Limb (tissue), 2 donors: Measurements from ENCODE around the gene PDE4C.

Experiments used
- DNase-seq, 2 donors: peaks; one replicate each; pipeline ENCODE4 v3.0.0-alpha.2; 2016; ENCODE audit errors: extremely low spot score in 2 of 2

Gene PDE4C

DNA sequence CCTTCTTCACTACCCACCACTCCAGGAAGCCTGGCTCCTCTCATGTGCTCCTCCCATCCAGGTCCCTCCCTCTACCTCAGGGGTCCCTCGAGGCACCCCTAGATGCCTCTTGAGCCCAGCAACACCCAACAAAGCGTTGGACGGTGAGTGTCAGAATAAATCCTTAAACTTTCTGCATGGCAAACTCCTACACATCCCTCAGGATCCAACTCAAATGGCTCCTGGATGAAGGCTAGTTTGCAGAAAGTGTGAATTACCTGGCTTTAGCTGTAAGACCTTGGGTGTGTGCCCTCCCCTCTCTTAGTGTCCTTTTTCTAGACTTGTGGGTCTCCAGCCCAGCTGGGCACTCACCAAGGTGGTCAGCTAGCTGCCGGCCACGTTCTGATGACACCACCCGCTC, 27.9 kb downstream of the PDE4C start:
- DNase-seq: no peak

DNA sequence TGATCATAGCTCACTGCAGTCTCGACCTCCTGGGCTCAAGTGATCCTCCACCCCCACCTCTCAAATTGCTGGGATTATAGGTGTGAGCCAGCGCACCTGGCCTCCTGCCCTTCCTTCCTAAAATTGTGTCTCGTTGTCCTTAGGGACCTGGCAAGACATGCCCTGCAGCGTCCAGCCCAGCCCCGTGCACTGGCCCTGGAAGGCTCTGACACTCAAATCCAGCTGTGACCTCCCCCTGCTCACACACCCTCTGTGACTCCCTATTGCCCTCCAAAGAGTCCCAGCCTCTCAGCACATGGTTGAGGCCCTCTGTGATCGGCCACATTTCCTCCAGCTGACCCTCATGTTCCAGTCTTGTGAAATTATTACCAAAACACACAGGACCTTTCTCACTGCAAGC, 28.3 kb downstream of the PDE4C start:
- no peak for DNase-seq

DNA sequence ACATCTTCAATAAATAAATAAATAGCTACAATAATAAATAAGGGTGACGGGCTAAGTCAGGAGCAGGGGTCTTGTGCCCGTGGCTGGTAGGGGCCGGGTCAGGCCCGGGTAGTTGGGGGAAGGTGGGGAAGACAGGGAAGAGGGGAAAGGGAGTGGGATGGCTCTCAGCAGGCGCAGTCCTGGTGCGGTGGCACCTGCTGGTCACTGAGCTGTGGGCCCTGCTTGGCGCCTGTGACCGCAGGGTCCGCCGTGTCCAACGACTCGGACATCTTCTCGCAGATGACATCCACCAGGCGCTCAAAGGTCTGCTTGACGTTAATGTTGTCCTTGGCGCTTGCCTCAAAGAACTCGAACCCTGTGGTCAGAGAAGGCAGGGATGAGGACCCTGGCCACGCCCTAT, 28.9 kb downstream of the PDE4C start:
- no peak for DNase-seq

DNA sequence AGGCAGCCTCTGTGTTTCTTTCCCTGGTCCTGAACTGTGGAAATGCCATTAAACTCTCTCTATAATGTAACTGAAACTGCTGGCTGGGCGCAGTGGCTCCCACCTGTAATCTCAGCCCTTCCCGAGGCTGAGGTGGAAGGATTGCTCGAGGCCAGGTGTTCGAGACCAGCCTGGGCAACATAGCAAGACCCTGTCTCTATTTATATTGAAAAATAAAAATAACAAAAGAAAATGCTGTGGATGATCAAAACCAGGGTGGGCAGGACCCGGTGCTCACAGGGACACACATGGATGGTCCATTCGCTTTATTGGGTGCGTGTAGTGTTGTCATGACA, 29.8 kb downstream of the PDE4C start:
- DNase-seq: no peak

DNA sequence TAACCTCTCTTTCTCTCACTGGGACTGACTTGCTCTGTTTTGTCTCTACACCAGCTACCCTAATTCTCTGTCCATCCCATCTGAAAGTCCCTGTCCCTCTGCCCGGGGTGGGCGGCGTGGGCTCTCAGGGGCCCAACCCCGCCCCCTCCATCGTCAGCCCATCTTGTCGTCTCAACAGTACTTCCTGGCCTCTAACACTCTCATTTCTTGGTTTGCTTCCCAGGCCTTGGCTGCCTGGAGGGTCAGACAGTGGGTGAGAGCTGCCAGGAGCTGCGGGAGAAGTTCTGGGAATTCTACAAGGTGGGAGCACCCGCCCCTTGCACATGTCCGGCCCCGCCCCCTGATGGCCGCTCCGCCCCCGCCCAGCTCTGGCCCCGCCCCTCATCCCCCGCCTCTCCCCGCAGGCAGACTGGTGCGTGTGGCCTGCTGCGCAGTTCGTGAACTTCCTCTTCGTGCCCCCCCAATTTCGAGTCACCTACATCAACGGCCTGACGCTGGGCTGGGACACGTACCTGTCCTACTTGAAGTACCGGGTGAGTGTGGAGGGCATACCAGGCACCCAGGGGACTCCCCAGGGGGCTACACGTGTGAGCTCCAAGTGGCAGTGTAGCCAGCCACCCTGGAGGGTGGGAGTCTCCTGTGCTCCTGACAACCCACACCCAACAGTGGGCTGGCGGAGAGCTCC, 31.5 kb downstream of the PDE4C start:
- DNase-seq: peak in 1 of 2 donors; percentile 64

DNA sequence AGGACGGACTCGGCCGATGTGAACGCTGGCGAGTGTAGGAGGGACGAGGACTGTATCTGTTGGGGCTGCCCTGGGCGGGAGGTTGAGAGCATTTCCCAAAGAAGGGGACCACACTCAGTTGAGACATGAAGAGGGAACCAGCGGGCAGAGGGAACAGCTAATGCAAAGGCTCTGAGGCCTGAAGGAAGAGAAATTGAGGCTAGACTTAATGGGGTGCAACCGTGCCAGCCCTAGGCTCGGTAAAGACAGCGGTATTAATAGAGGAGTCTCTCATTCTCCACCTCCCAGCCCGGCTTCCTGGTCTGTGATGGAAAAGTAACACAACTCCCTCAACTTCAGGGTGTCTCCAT, 32.1 kb downstream of the PDE4C start:
- no peak for DNase-seq

DNA sequence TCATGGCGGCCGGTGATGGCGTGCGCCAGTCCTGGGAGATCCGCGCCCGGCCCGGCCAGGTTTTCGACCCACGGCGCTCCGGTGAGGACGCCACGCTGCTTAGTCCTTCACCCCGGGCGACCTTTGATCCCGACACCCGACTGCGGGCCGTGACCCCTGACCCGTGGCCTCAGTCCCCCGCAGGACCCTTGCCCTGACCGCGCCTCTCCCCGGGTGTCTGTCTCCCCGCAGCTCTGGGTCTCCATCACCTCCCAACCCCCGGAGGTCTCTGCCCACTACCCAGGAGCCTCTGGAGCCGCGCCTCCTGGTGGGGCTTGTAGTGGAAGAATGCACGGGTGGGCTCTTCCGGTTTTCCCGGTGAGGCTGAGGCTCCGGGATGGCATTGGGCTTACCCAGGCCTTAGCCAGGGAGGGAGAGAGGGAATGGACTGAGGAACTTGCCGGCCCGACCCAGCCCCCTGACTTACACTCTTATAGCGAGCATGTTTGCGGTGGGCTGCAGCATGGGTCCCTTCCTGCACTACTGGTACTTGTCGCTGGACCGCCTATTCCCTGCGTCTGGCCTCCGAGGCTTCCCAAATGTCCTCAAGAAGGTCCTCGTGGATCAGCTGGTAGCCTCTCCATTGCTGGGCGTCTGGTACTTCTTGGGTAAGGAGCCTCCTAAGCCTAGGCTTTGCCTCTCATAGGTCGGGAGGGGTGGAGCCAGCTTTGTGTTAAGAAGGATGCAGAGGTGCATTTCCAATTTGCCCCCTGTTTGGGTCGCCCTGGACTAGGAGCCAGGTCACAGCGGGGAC, 32.7 kb downstream of the PDE4C start:
- no peak for DNase-seq

DNA sequence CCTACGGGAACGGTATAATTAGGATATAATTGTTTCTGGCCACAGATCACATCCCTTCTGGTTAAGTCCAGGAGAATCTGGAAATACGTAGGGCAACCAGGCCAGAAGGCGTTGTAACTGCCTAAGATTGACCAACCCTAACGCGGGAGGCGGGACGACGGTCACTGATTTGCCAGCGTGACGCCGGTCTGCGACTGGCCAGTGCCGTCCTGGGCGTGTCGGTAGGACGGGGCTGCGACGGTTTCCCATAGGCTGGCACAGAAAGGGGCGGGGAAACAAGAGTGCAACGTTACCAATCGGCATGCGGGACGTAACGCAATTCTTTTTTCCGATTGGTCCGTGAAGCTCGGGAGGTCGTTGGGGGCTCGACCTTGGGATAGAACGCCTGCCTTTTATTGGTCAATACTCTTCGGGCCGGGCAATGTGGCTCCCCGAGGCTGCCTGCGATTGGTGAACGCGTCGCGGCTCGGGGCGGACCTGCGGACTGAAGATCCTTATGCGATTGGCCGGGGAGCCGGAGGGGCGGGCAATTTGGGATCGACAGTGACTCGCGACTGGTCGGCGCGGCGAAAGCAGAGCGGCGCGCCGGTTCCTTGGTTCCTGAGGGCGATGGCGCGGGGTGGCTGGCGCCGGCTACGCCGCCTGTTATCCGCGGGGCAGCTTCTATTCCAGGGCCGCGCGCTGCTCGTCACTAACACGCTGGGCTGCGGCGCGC, 33.4 kb downstream of the PDE4C start, which contains the start of gene MPV17L2:
MPV17L2 (plus strand) TSS at position 546 of the 715 bp plus-strand sequence; CDS start at position 610, 64 bp downstream.
- peak; percentile 97 to 100 for DNase-seq

DNA sequence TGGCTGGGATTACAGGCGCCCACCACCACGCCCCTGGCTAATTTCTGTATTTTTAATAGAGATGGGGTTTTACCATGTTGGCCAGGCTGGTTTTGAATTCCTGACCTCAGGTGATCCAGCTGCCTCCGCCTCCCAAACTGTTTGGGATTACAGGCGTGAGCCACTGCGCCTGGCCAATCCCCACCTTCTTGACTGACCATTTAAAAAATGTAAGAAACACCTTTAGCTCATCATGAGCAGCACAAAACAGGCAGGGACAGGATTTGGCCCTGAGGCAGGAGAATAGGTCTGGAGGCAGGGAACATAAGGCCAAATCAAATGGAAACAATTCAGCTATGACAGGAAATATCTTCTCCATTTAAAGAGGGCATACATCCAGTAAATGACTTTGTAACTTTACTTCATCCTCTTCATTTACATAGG, 34.6 kb downstream of the PDE4C start:
- no peak for DNase-seq

DNA sequence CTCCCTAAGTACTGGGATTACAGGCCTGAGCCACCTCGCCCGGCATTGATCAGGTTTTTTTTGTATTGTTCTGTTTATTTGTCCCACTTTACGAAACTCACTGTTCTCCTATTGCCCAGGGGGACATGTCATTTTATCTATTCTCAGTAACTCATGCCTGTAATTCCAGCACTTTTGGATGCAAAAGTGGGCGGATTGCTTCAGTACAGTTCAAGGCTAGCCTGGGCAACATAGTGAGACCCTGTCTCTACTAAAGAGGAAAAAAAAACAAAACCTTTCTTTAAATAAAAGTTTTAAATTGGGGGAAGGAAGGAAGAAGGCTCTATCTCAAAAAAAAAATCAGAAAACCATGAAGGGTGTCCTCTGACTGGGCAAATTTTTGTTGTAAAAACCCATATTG, 36.0 kb downstream of the PDE4C start:
- no peak for DNase-seq

DNA sequence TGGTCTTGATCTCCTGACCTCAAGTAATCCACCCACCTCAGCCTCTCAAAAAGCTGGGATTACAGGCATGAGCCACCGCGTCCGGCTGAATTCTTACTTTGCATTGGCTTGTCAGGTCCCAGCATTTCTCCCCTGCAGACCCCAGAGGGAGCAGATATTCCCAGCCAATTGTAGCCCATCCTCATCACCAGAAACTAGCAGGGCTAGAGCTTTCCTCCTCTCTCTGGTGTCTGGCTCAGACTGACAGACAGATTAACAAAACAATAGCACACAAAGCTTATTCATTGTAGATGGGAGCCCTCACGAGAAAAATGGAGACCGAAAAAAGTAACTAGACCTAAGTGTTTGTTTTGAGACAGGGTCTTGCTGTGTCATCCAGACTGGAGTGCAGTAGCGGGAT, 40.7 kb downstream of the PDE4C start:
- no peak for DNase-seq

DNA sequence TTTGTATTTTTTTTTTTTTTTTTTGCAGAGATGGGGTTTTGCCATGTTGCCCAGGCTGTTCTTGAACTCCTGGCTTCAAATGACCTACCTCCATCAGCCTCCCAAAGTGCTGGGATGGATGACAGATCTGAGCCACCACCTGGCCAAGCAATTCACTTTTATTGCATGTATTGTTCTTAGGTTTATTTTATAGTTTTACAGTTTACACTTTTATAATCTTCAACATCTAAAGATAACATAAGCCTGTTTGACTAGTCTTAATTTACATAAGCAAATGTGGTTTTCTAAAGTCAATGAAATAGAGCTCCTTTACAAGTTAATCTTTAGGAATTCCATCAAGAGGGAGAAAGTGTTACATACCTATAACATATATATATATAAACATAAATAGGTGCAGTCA, 42.7 kb downstream of the PDE4C start:
- DNase-seq: no peak

DNA sequence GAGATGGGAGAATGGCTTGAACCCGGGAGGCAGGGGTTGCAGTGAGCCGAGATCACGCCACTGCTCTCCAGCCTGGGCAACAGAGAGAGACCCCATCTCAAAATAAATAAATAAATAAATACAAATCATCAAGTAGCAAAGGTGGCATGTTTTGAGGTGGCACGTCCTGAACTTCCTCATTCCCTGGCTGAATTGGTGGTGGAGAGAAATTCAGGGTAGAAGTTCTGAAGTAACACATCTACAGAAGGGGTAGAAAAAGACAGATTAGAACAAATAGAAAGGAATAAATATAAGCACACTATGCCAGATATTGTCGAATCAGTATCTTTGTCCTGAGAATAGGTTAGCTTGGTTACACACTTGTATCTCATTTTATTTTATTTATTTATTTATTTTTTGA, 46.3 kb downstream of the PDE4C start:
- no peak for DNase-seq

DNA sequence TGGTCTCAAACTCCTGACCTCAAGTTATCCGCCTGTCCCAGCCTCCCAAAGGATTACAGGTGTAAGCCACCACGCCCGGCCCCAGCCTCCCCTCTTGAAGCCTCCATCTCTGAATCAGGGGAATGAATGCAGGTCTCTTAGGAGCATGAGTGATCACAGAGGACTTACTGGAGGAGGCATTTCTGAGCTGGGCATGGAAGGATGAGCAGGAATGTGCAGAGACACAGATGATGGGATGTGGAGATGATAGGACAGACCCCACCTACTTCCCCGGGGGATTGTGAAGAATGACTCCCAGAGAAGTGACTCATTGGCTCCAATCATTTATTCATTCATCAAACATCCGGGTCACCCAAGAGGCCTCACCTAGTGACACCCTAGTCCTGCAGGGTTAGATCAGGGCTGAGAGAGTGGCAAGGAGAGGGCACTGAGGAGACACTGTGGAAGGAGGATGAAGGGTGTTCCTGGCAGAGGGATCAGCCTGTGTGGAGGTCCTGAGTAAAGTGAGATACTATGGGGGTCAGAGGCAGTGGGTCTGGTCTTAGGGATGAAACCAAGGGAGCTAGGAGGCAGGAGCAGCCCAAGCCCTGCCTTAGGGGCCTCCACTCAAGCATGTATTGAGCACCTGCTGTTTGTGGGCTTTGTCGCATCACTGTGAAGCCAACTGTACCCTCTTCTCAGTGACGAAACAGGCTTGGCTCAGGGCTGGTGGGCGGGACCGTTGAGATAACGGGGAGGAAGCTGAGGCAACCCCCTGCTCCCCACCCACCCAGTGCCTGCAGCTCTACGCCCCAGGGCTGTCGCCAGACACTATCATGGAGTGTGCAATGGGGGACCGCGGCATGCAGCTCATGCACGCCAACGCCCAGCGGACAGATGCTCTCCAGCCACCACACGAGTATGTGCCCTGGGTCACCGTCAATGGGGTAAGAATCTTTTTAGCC, 49.6 kb downstream of the PDE4C start:
- DNase-seq: no peak

DNA sequence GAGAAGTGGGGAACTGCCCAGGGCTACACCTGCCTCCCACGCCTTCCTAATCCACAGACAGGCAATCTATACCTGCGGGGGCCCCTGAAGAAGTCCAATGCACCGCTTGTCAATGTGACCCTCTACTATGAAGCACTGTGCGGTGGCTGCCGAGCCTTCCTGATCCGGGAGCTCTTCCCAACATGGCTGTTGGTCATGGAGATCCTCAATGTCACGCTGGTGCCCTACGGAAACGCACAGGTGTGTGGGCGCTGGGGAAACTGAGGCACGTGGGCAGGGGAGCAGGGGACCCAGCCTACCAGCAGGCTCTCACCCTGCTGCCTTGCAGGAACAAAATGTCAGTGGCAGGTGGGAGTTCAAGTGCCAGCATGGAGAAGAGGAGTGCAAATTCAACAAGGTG, 51.3 kb downstream of the PDE4C start:
- DNase-seq: no peak
